Measurements from ENCODE around the gene DNHD1. TPM values are rescaled to one million over a fixed set of nuclear protein-coding genes. Genes with fewer than 3 reads are reported as not detected.

DNHD1 gene
- total and polyA plus RNA-seq, 2 of the 13 experiments (the other 11 are each of a cell fraction or from before 2014, with no cell fraction given) = 2.7 to 9.3 TPM

DNA sequence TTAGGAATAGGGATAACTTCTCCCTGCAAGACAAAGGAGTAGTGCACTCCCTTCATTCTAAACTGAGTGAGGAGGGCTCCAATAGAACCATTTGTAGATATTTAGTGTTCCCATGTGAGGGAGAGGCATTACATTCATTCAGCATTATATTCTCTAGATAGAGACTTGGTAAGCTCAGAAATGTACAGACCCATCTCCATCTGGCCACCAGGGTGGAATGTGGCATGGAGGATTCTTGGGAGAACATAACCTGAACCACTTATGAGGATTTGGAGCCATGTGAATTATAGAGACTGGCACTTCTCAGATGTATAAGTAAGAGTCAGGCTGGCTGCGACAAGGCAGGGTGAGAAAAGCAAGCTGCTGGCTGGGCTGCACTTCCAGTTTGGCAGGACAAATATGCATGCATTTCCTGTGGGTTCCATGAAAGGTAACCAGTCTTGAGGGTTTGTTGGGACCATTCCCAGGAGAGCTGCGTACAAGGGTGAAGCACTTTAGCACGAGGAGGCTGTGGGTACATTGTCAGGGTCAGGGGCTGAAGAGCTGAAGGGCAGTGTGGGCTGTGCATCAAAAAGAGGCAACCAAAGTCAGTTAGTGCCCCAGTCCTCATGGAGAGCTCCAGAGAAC is 97.2 kb downstream of the DNHD1 start:
- BruUV-seq (replicated peaks) = no TSS peak
- DNase-seq (ENCODE audit: low spot score) = no peak
- no peaks in the 10 kb centered on the region for H3K9me3 ChIP-seq (ENCODE audit: low read length)
- POLR2A ChIA-PET = interaction anchor here (1.0 kb wide), 1 partner anchor 13 kb away, joined by 3 read pairs; no protein-coding TSS in a partner anchor
- intact Hi-C loops (cut with micrococcal nuclease; ENCODE audit: unreplicated experiment) (no loop called here), in situ Hi-C loops (cut with HindIII; ENCODE audit: extremely low pct_ligation_motif_present, low pct_unique_long_range_greater_than_20kb) (no loop called here)
- WGBS (ENCODE audit: low lambda C conversion rate) = 96% methylated on average over 3 of the region's 3 CpGs
- no peak overlapping the region for H2AFZ ChIP-seq (ENCODE audit: low read length)
- H3K9ac ChIP-seq (ENCODE audit: insufficient read depth, low read depth, low read length) = no peak overlapping the region
- no peak overlapping the region for H3K4me3 ChIP-seq (replicated peaks in 1 of 3; ENCODE audit: insufficient read depth in 1 of 3, low read depth in 2 of 3, low read length in 3 of 3)
- H3K79me2 ChIP-seq (ENCODE audit: insufficient read depth, low read length) = no peaks in the 10 kb centered on the region
- H3K4me1 ChIP-seq (ENCODE audit: insufficient read depth, low read length) = peaks cover 17% of the 10 kb centered on the region
- H3K27ac ChIP-seq (ENCODE audit: extremely low read length, insufficient read depth, low read length) = no peak overlapping the region
- TF ChIP-seq ARID2 (CRISPR knock-in tag; IDR thresholded peaks at IDR 0.05; ENCODE audit: borderline replicate concordance) = no peak
- H3K36me3 ChIP-seq (replicated peaks in 1 of 2; ENCODE audit: control insufficient read depth in 1 of 2, insufficient read depth in 2 of 2, low read length in 2 of 2) = peaks cover 4 to 13% of the 10 kb centered on the region in 2 experiments
- no peaks in the 10 kb centered on the region for H4K20me1 ChIP-seq (ENCODE audit: insufficient read depth, low read length)
- CTCF ChIA-PET (ENCODE audit: low intra/inter-chr PET ratio, low total read pairs) = no interaction called here
- no peak for FAIRE-seq
- no peaks in the 10 kb centered on the region for H3K27me3 ChIP-seq (ENCODE audit: control insufficient read depth in 1 of 2, insufficient read depth in 2 of 2, low read length in 2 of 2)
- H3K4me2 ChIP-seq (ENCODE audit: low read depth, low read length) = no peak overlapping the region
- ATAC-seq = no peak

DNA sequence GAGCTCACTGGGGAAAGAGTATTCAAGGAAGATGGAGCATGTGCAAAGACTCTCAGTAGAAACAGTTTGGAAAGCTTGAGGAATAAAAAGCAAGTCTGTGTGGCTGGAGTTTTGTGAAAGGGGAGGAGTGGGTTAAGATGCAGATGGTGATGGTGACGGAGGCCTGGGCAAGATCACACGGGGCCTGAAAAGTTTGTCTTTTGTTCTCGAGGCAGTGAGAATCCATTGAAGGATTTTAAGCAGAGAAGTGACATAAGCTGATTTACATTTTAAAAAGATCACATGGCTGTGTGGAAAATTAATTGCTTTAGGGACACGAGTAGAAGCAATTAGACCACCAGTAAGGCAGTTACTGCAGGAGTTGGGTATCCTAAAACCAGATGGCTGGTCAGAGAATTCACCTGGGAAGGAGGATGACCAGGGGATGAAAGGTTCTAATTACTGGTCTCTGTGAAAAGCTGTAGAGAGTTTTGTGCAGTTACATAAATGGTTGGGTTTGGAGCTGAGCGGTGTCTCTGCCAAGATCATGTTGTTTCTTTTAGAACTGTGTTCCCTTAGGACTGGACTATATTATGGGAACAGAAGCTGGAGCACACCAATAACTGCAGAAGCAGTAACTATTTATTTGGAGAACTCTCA is 99.3 kb downstream of the DNHD1 start:
- CTCF ChIA-PET (ENCODE audit: low intra/inter-chr PET ratio, low total read pairs) = no interaction called here
- no peak for TF ChIP-seq AGO2 (optimal IDR thresholded peaks at IDR 0.05; ENCODE audit: low read depth, low read length)
- TF ChIP-seq ZNF556 (CRISPR knock-in tag; IDR thresholded peaks at IDR 0.05; ENCODE audit: borderline replicate concordance) = no peak
- TF ChIP-seq, protein P1, sequence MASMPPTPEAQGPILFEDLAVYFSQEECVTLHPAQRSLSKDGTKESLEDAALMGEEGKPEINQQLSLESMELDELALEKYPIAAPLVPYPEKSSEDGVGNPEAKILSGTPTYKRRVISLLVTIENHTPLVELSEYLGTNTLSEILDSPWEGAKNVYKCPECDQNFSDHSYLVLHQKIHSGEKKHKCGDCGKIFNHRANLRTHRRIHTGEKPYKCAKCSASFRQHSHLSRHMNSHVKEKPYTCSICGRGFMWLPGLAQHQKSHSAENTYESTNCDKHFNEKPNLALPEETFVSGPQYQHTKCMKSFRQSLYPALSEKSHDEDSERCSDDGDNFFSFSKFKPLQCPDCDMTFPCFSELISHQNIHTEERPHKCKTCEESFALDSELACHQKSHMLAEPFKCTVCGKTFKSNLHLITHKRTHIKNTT (CRISPR knock-in tag; IDR thresholded peaks at IDR 0.05) = no peak
- TF ChIP-seq MEIS2 (CRISPR knock-in tag; IDR thresholded peaks at IDR 0.05) = no peak
- TF ChIP-seq SRSF4 (IDR thresholded peaks at IDR 0.05; ENCODE audit: low read depth, low read length, poor library complexity, severe bottlenecking) = no peak
- TF ChIP-seq RXRB (CRISPR knock-in tag; IDR thresholded peaks at IDR 0.05; ENCODE audit: borderline replicate concordance) = no peak
- TF ChIP-seq, protein P2, sequence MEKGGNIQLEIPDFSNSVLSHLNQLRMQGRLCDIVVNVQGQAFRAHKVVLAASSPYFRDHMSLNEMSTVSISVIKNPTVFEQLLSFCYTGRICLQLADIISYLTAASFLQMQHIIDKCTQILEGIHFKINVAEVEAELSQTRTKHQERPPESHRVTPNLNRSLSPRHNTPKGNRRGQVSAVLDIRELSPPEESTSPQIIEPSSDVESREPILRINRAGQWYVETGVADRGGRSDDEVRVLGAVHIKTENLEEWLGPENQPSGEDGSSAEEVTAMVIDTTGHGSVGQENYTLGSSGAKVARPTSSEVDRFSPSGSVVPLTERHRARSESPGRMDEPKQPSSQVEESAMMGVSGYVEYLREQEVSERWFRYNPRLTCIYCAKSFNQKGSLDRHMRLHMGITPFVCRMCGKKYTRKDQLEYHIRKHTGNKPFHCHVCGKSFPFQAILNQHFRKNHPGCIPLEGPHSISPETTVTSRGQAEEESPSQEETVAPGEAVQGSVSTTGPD (CRISPR knock-in tag; IDR thresholded peaks at IDR 0.05) = no peak
- TF ChIP-seq SP2 (CRISPR knock-in tag; IDR thresholded peaks at IDR 0.05) = no peak
- TF ChIP-seq NFE2 (CRISPR knock-in tag; IDR thresholded peaks at IDR 0.05) = no peak
- no peak for TF ChIP-seq SAFB2 (CRISPR knock-in tag; IDR thresholded peaks at IDR 0.05; ENCODE audit: borderline replicate concordance, low read depth)
- no peak for TF ChIP-seq YY1 (IDR thresholded peaks at IDR 0.05; ENCODE audit: insufficient read depth, insufficient replicate concordance, low read depth, low read length)
- no peak for TF ChIP-seq RFX3 (CRISPR knock-in tag; IDR thresholded peaks at IDR 0.05)

More for the DNA sequence above, 99.3 kb downstream of the DNHD1 start:
- no peak for ATAC-seq
- Histone ChIP-seq H3K79me2 (ENCODE audit: insufficient read depth, low read length) (no peaks in the 10 kb centered on the region), H3K36me3 (replicated peaks in 1 of 2; ENCODE audit: control insufficient read depth in 1 of 2, insufficient read depth in 2 of 2, low read length in 2 of 2) (peaks cover 15 to 30% of the 10 kb centered on the region in 2 experiments), H2AFZ (ENCODE audit: low read length) (no peak overlapping the region), H3K27me3 (ENCODE audit: control insufficient read depth in 1 of 2, insufficient read depth in 2 of 2, low read length in 2 of 2) (no peaks in the 10 kb centered on the region), H3K4me1 (ENCODE audit: insufficient read depth, low read length) (peaks cover 32% of the 10 kb centered on the region), H3K27ac (ENCODE audit: extremely low read length, insufficient read depth, low read length) (no peak overlapping the region), H3K4me2 (ENCODE audit: low read depth, low read length) (no peak overlapping the region), H3K9me3 (ENCODE audit: low read length) (no peaks in the 10 kb centered on the region), H3K4me3 (replicated peaks in 1 of 3; ENCODE audit: insufficient read depth in 1 of 3, low read depth in 2 of 3, low read length in 3 of 3) (no peak overlapping the region), H4K20me1 (ENCODE audit: insufficient read depth, low read length) (no peaks in the 10 kb centered on the region), H3K9ac (ENCODE audit: insufficient read depth, low read depth, low read length) (no peak overlapping the region)
- POLR2A ChIA-PET = no interaction called here
- intact Hi-C loops (cut with micrococcal nuclease; ENCODE audit: unreplicated experiment) (no loop called here), in situ Hi-C loops (cut with HindIII; ENCODE audit: extremely low pct_ligation_motif_present, low pct_unique_long_range_greater_than_20kb) (no loop called here)
- no peak for DNase-seq (ENCODE audit: low spot score)
- 97% methylated on average over 5 of the region's 5 CpGs for WGBS (ENCODE audit: low lambda C conversion rate)
- no peak for FAIRE-seq
- no TSS peak for BruUV-seq (replicated peaks)

Measured in HepG2 (cell line).